ENCODE results near the gene EIF2B1.

- TF ChIP-seq YY1 (IDR thresholded peaks at IDR 0.05; ENCODE audit: insufficient read depth, insufficient read length) (no peak), ZNF274 (IDR thresholded peaks at IDR 0.05; ENCODE audit: low read depth, low read length) (no peak), SUZ12 (IDR thresholded peaks at IDR 0.05; ENCODE audit: extremely low read depth, insufficient read depth, insufficient read length) (no peak)
Measured at GRCh38 chr12:123572391-123572790, 61.1 kb downstream of the EIF2B1 start.

Measured in NT2/D1 (cell line).